Measurements from ENCODE around the gene DYNC1I2. TPM values are rescaled to one million over a fixed set of nuclear protein-coding genes. Genes with fewer than 3 reads are reported as not detected.
"Not testable (repeated sequence)": the region's sequence is repeated elsewhere in the genome, so short reads cannot be mapped to it uniquely, and the experiment has no call there.

Gene DYNC1I2
- polyA plus RNA-seq, 4 donors: 163 to 204 (median 184) TPM

DNA sequence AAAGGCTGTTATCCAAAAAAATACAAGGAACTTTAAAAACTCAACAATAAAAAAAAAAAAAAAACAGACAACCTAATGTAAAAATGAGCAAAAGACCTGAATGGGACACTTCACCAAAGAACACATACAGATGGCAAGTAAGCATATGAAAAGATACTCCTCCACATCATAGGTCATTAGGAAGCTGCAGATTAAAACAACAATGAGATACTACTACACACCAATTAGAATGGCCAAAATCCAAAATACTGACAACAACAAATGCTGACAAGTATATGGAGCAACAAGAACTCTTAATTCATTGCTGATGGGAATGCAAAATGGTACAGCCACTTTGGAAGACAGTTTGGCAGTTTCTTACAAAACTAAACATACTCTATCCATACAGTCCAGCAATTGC, 84.2 kb downstream of the DYNC1I2 start:
- no peak for DNase-seq (ENCODE audit: low read depth in 4 of 4, low spot score in 3 of 4)

DNA sequence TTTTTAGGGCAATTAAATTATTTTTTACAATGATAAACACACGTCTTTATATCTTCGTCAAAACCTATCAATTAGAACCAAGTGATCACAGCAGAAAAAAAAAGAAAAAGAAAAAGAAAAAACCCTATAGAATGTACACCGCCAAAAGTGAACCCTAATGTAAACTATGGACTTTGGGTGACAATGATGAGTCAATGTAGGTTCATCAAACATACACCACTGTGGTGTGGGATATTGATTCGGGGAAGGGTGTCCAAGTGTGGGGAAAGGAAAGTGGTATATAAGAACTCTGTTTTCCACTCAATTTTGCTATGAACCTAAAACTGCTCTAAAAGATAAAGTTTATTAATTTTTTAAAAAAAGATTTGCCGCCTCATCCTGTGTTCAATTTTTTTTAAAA, 85.1 kb downstream of the DYNC1I2 start:
- DNase-seq (ENCODE audit: low read depth in 4 of 4, low spot score in 3 of 4): no peak

DNA sequence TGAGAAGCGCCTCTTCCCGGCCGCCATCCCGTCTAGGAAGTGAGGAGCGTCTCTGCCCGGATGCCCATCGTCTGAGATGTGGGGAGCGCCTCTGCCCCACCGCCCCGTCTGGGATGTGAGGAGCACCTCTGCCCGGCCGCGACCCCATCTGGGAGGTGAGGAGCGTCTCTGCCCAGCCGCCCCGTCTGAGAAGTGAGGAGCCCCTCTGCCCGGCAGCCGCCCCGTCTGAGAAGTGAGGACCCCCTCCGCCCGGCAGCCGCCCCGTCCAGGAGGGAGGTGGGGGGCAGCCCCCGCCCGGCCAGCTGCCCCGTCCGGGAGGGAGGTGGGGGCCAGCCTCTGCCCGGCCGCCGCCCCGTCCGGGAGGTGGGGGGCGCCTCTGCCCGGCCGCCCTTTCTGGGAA, 87.3 kb downstream of the DYNC1I2 start:
- DNase-seq (ENCODE audit: low read depth in 4 of 4, low spot score in 3 of 4): not testable (repeated sequence)

DNA sequence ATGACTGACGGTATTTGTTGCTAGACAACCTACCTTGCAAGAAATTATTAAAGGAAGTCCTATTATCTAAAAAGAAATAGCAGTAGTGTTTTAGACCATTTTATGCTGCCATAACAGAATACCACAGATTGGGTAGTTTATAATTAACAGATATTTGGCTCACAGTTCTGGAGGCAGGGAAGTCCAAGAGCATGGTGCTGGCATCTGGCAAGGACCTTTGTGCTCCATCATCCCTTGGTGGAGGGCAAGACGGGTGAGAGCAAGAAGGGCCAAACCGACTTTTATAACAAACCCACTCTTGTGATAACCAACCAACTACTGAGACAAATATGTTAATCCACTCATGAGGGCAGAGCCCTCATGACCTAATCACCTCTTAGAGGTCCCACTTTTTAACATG, 91.2 kb downstream of the DYNC1I2 start:
- DNase-seq (ENCODE audit: low read depth in 4 of 4, low spot score in 3 of 4): no peak

DNA sequence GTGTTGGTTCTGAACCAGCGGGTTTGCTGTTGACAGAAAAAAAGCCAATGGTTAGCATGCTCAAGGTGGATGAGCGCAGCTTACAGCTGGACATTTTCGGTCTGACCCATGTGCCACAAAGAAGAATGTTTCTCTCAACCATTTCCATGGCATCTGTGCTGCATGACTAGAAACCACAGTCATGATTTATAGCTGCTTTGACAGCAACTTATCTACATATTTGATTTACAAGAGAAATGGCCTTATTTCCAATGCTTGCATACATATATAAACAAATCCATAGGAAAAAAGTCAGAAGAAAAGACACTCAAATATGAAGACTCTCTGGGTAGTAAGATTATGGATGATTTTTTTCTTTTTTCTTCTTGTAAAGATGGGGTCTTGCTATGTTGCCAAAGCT, 98.2 kb downstream of the DYNC1I2 start:
- no peak for DNase-seq (ENCODE audit: low read depth in 4 of 4, low spot score in 3 of 4)

DNA sequence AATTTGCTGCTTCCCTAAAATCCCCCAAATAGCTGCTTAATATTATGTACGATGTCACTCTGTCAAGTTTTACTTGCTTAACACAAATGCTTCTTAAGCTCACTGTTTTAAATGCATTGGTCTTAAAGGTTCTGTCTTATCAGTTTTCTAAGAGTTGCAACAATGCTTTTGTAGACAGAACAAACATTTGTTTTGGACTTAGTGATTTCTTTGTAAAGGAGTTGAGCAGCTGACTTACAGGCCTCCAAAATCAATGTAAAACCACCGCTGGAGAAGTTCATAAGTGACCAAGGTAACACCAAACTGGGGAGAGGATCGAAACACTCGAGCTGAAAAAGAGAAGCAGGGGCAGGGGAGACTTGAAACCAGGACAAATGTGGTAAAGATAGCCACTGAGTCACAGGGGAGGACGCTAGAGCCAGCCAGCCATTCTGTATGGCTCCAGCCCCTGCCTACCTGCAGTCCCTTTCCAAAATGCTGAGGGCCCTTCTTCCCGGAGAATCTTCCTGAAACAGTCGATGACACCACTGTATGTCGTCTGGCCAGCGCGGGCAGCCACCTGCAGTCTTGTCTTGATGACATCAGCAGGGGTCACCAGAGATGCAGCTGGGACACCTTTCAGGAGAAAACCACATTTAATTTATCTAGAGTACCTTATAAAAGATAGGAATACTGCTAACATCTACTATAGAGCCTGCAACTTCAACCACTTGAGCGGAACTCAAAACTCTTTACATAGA, 100.2 kb downstream of the DYNC1I2 start:
- DNase-seq (ENCODE audit: low read depth in 4 of 4, low spot score in 3 of 4): no peak

DNA sequence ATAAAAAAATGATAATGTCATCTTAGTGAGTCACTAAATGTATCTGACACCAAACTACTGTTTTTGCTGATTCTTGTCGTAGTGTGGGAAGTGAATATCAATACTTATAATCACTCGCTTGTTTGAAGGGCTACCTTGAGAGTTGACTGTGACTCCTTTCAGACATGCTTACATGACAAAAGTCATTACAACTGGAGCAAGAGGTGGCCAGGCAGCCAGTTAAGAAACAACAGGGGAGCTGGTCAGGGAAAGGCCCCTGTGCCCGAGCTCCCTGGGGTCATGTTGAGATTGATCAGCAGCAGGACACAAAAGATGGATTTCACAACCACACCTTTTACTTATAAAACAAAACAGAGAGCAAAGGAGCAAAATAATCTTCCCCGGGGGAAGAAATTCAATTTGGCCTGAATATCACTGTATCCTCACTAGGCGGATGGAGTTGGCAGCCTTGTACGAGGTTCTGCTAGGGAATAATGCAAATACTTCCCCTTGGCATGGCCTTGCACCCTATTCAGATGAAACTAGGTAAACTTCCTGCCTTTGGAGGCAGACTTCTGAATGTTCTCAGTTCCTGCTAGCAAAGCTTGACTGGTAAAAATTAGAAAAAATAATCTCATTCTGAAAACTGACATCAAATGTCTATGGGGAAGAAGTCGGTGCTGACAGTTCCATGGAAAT, 101.2 kb downstream of the DYNC1I2 start:
- DNase-seq (ENCODE audit: low read depth in 4 of 4, low spot score in 3 of 4): no peak

DNA sequence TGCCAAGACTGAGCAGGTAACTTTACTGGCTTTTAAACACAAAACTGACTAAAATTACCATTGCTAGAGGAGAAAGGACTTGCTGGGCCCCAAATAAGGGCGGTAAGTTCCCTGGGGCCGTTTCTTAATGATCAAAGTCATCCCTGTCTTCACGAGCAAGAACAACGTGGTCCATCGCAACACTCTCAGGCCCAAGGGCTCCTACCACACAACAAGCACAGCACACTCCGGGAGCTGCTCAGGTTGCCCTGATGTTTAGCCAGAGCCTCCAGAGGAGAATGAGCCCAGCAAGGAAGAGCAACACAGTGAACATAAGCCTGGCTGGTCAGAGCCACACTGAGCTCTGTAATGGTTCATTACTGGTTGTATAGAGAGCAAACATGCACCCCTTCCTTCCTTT, 102.7 kb downstream of the DYNC1I2 start:
- DNase-seq (ENCODE audit: low read depth in 4 of 4, low spot score in 3 of 4): no peak

DNA sequence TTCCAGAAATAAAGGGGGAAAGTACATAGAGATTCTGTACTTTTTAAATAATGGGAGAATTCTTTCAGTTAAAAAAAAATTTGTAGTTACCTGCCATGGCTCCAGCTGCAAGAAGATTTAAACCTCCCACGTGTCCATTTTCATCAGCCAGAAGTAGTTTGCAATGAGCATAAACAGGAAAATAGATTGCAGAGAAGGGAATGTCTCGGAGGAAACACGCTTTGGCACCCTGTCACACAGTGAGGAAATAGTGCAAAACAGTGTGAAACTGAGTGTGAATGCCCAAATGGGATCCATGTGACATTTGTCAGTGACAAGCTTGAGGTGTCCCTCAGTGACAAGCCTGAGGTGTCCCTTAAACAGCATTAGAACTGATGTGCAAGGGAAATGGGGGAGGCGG, 104.1 kb downstream of the DYNC1I2 start:
- no peak for DNase-seq (ENCODE audit: low read depth in 4 of 4, low spot score in 3 of 4)

DNA sequence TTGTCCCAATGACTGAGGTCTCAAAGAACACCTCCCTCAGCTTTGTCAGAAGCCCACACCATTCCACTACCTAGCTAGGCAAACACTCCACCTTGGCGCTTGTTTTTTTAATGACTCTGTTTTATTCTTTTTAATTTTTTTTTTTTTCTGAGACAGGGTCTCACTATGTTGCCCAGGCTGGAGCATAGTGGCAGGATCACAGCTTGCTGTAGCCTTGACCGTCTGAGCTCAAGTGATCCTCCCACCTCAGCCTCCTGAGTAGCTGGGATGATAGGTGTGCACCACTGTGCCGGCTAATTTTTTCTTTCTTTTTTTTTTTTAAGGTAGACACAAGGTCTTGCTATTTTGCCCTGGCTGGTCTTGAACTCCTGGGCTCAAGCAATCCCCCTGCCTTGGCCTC, 104.9 kb downstream of the DYNC1I2 start:
- no peak for DNase-seq (ENCODE audit: low read depth in 4 of 4, low spot score in 3 of 4)

DNA sequence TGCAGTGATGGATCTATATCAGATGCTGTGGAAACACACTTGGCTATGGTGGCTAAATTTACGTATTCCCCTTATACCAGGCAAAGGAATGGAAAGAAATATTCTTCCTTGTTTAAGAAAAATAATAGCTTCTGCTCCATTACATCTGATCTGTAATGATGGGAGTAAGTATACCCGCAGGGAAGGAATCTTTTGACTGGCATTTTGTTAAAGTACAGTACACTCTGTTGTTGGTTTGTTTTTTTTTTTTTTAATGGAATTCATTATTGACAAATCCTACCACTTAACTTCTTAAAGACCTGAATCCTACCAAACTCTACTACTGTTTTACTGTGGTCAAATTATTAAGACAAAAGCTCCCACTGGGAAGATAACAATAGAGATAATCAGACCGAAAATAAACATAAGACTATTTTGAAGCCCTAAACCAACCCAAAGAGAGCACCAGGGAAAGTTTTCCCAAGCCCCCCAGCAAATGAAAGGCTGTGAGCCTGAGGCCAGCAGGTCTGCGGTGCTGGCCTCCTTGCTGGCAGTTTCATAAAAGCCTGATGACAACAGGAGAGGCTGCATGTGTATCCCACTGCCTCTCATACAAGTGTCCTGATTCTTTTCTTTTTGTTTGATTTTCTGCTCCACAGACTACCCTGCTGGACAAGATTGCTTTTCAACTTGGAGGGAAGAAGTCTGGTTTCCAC, 105.8 kb downstream of the DYNC1I2 start:
- DNase-seq (ENCODE audit: low read depth in 4 of 4, low spot score in 3 of 4): no peak

DNA sequence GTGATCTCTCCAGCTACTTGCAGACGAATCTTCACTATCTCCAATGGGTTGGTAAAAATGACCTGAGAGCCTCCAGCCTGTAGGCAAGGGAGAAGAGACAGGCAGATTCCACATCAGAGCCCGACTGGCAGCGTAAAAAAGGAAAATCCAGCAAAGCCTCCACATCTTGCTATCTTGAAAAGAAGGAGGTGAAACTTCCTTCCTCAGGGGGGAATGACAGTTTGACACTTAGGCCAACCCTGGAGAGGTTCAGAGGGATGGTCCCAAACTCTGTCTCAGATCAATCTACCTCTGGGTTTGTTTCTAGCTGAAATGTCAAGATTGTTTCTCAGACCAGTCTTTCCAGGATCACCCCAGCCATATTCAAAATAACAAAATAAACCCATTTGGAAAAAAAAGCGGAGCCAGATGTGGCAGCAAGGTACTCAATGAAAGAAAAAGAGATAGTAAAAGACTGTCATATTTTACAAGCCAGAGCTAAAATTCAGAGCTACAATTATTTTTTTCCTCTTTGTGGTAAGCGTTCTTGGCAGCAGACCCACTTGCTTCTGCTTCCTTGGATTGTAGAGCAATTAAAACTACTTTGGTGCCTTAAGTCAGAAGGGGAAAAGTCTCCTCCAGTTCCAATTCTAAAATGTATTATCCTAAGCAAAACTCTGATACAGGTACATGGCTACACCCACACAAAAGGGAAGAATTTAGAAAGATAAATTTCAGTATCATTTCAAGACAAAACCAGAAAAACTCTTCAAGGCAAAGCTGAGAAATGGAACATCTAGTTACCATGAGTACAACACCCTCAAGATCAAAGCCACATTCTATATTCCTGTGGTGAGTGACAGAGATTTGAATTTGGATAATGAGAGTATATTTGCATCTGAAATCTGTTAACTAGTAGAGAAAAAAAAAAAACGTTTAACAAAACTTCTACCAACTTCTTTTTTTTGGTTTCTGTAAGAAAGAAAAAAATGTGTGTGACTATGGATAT, 106.7 kb downstream of the DYNC1I2 start:
- DNase-seq (ENCODE audit: low read depth in 4 of 4, low spot score in 3 of 4): no peak

DNA sequence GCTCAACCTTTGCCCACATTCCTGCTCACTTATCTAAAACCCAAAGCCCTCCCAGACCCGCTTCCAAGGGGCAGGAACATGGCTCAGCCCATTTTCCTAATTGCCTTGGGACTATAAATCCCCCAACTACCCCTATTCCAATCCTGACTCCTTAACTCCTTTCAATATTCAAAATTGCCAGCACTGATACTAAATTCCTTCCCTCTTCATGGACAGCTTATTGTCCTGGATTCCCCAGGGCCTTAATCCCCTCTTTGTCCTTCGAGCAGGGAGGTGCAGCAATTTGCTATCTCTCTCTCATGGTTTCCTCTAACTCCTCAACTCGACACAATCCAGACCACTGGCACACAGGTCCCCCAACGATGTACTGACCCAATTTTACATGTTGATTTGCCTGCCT, 107.6 kb downstream of the DYNC1I2 start:
- DNase-seq (ENCODE audit: low read depth in 4 of 4, low spot score in 3 of 4): no peak

Other genes starting within 250 kb of the DYNC1I2 start
- gene CYBRD1, start 165.0 kb upstream of the DYNC1I2 start, polyA plus RNA-seq (ENCODE audit: insufficient read length in 4 of 4): 100 to 1,000 TPM in 1 of 4 donors, 10 to 100 TPM in 3; 32.4 to 206 (median 60.9) TPM
- 10 to 100 TPM; 22.4 to 28.9 (median 26.6) TPM for gene SLC25A12, start 206.8 kb downstream of the DYNC1I2 start, polyA plus RNA-seq (ENCODE audit: insufficient read length in 4 of 4)
- 10 to 100 TPM; 52.5 to 81.9 (median 66.6) TPM for gene HAT1, start 235.0 kb downstream of the DYNC1I2 start, polyA plus RNA-seq (ENCODE audit: insufficient read length in 4 of 4)

Measured in left renal pelvis (tissue), 4 donors.